Fibroblast of peridontal ligament (primary cell): ENCODE measurements around the gene ADGRA1.

Source experiments
- DNase-seq: peaks from one replicate; pipeline ENCODE4 v3.0.0-alpha.2; 2010; ENCODE audit errors: extremely low read depth

ADGRA1 gene

GRCh38 chr10:133075346-133076137 is 12.2 kb upstream of the ADGRA1 start:
- no peak for DNase-seq

- DNase-seq = no peak
These were observed 11.3 kb upstream of the ADGRA1 start for GRCh38 chr10:133076274-133077038.

- DNase-seq = no peak
These were observed 7.7 kb upstream of the ADGRA1 start for GRCh38 chr10:133079836-133080682.

- DNase-seq = no peak
These were observed 7.1 kb upstream of the ADGRA1 start for GRCh38 chr10:133080683-133081040.

- DNase-seq = no peak
These were observed 6.1 kb upstream of the ADGRA1 start for GRCh38 chr10:133081636-133082035.

GRCh38 chr10:133082685-133083421 is 4.9 kb upstream of the ADGRA1 start:
- no peak for DNase-seq

GRCh38 chr10:133083422-133084100 is 4.2 kb upstream of the ADGRA1 start:
- no peak for DNase-seq

GRCh38 chr10:133084491-133084890 is 3.2 kb upstream of the ADGRA1 start:
- no peak for DNase-seq

- DNase-seq = no peak
These were observed 2.2 kb upstream of the ADGRA1 start for GRCh38 chr10:133085251-133086125.

- no peak for DNase-seq
These were observed 1.5 kb upstream of the ADGRA1 start for GRCh38 chr10:133086247-133086646.

- no peak for DNase-seq
These were observed 562 bp upstream of the ADGRA1 start for GRCh38 chr10:133087045-133087678.

- no peak for DNase-seq
These were observed 643 bp downstream of the ADGRA1 start for GRCh38 chr10:133088179-133088955.

GRCh38 chr10:133088956-133089800 is 1.5 kb downstream of the ADGRA1 start:
- DNase-seq = no peak

GRCh38 chr10:133090101-133090500 is 2.4 kb downstream of the ADGRA1 start:
- DNase-seq = no peak

GRCh38 chr10:133090654-133091053 is 2.9 kb downstream of the ADGRA1 start:
- DNase-seq = no peak

- no peak for DNase-seq
These were observed 3.6 kb downstream of the ADGRA1 start for GRCh38 chr10:133091316-133091715.

- DNase-seq = no peak
These were observed 5.6 kb downstream of the ADGRA1 start for GRCh38 chr10:133093291-133093690.

- no peak for DNase-seq
These were observed 6.6 kb downstream of the ADGRA1 start for GRCh38 chr10:133094286-133094685.
